CD4-positive, alpha-beta T cell treated with Interleukin-6 for 4 hours (primary cell): ENCODE measurements around the gene NKX1-2.
A peak's percentile ranks its signal among the peaks of the same experiment; 100 is the strongest.

Experiments used
- DNase-seq: peaks from one replicate; pipeline ENCODE4 v3.0.0-alpha.2; 2020; ENCODE audit warnings: mixed read lengths

The NKX1-2 gene

GRCh38 chr10:124414076-124414475 lies 35.8 kb downstream of the NKX1-2 start:
- DNase-seq: no peak

DNA sequence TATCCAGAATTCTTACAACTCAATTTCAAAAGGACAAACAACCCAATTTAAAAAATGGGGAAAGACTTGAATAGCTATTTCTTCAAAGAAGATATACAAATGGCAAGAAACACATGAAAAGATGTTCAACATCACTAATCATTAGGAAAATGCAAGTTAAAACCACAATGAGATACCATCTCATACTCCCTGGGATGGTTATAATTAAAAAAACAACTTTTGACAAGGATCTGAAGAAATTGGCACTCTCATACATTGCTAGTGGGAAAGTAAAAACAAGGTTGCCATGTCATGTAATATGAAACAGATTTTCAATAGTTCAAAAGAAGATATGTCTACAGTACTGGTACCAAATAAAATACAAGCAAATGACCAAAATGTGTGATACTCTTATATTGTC lies 40.1 kb downstream of the NKX1-2 start:
- DNase-seq: no peak

DNA sequence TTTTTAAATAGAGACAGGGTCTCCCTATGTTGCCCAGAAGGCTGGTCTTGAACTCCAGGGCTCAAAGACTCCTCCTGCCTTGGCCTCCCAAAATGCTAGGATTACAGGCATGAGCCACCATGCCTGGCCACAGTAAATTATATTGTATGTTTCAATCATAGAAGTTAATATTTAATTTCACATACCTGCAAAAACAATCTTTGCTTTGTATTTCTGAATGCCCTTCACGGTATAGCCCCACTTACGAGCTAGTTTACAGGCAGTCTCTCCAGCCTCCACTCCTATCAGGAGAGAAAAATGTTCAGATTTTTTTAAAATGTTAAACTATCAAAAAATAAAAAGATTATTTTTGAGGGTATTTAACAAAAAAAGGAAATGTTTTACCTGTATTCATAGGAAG lies 41.5 kb downstream of the NKX1-2 start:
- no peak for DNase-seq

DNA sequence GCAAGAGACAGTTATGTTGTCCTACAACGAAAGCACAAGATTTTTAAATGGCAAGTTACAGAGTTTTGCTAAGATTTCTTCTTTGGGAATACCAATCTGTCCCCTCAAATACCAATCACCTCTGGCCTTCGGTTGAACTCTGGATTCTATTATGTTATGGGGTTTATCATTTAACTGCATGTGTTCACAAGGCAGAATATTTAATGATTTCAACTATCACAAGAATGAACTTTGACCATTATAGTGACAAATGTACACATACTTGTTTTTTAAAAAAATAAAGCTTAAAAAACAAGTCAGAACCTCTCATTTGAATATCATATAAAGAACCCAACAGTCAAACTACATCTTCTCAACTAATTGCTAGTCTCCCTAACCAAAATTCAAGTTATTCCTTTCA lies 42.4 kb downstream of the NKX1-2 start:
- no peak for DNase-seq

GRCh38 chr10:124403548-124403947 lies 46.3 kb downstream of the NKX1-2 start:
- peak; percentile 38 for DNase-seq

GRCh38 chr10:124402273-124402672 lies 47.6 kb downstream of the NKX1-2 start:
- no peak for DNase-seq

GRCh38 chr10:124401633-124402032 lies 48.2 kb downstream of the NKX1-2 start:
- no peak for DNase-seq
